HG03175 (cell line): ENCODE data around the gene PCSK5.

Experiments
- ATAC-seq: cut with Tn5 transposase; IDR thresholded peaks from one replicate; pipeline ENCODE4 v1.9.1; 2021; ENCODE audit warnings: mild to moderate bottlenecking, moderate library complexity; ENCODE audit not compliant: unreplicated experiment

Gene PCSK5

DNA sequence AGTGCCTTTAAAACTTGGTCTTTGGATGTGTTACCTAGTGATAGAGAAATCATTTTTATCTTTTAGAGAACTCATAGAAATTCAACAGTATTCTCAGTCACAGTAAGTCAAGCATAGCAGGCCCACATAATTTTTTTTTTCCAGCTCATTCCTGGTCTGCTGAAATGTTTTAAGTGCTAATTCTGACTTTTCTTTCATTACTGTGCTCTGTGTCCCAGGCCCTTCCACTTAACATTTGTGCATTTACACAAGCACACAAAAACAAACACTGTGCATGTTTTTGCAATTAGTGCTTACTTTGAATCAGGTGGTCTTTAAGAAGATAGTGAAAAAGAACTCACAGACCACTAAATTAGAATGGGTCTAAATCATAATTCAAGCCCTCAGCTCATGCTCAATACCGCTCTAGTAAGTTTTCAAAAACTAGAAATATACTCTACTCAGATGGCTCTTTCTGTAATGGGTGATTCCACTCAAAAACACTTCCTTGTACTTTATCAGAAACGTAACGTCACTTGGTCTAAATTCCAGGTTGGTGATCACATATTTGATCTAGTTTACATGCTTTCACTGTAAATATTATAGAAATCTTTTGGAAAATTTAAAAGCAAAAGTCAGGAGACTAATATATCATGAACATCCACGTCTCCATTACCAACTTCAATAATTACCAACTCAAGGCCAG lies 107.8 kb downstream of the PCSK5 start:
- ATAC-seq = no peak

DNA sequence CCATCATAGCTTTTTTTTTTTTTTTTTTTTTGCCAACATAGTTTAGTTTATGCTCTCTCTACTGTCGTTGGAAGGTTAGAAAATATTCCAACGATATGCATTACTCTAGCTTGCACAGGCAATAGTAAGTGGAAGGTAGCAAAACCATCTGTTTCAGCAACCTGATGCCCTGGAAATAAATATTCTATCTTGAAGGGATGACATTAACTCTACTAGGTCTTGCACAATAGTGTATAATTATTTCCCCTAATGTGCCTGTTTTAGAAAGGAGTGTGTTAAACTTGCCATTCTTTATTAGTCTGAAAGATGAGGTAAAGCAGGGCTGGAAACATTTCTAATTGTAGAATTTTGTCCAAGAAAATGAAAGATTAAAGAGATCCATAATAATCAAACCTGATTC lies 111.0 kb downstream of the PCSK5 start:
- ATAC-seq = no peak

DNA sequence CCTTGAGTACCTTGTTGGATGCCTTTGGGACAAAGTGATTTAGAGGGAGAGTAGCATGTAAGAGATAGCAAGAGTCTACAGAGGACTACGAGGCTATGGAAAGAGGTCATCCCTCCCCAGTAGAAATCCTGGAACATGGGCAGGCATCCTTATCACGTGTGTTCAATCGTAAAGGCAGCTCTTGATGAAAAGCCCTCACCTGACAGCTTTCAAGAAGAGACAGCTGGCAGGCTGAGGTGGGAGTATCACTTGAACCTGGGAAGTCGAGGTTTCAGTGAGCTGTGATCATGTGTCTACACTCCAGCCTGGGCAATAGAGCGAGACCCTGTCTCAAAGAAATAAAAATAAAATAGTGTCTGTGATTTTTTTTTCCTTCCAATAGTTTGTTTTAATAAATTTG lies 112.6 kb downstream of the PCSK5 start:
- ATAC-seq = no peak

DNA sequence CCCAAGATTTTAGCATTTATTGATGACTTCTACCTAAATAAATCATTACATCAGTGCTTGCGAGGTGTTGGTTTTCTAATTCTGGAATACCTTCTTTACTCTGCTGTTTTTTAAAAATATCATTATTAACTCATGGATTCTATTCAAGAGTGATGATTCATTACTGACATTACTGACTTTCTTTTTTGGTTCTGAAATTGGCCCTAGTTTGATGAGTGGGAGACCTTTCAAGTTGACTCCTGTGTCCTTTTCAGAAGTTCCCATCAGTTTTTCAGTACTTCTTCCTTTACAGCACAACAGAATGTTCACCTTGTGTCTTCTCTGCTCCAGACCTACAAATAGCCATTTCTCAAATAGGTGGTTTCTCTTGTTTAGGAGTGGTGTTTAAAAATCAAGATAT lies 114.1 kb downstream of the PCSK5 start:
- no peak for ATAC-seq

DNA sequence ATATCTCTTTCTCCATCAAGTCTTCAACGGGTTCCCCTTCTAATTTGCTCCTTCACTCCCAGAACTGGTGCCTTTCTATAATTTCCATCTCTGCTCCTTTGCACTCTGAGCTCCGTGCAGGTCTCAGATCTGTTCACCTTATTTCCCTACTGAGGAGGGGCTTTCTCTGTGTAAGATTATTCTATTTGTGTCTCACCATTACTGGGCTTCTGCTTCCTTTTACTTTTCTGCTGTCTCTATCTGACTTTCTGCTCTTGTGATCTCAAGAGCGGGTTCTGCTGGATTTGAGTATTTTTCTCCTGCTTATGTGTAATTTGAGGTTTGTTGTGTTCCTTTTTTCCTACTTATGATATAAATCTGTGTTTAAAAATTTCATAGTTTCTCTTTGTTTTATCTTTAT lies 117.5 kb downstream of the PCSK5 start:
- ATAC-seq = no peak

DNA sequence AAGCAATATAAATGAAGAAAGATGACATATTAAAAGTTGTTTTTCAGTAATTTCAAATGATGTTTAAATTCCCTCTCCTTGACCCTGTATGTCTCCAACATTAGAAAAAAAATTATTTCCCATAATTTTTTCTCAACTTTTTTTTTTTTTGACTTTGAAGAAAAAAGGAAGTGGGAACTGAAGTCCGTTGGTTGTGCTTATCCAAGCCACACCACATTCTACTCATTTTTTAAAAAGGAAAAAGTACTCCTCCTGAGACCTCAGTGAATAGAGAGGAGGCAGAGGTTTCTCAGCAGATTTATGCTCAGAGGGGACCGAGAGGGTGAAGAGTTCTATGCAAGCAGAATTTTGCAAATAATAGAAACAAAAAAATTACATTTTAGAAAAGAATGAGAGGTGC lies 123.3 kb downstream of the PCSK5 start:
- no peak for ATAC-seq

DNA sequence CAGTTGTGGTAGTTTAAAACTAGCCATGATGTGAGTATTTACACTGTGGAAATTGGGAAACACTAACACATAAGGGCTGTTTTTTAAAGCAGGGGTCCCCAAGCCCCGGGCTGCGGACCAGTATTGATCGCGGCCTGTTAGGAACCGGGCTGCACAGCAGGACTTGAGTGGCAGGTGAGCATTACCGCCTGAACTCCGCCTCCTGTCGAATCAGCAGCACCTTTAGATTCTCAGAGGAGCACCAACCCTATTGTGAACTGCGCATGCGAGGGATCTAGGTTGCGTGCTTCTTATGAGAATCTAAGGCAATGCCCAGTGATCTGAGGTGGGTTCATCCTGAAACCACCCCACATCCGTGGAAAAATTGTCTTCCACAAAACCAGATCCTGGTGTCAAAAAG lies 127.8 kb downstream of the PCSK5 start:
- ATAC-seq = no peak

DNA sequence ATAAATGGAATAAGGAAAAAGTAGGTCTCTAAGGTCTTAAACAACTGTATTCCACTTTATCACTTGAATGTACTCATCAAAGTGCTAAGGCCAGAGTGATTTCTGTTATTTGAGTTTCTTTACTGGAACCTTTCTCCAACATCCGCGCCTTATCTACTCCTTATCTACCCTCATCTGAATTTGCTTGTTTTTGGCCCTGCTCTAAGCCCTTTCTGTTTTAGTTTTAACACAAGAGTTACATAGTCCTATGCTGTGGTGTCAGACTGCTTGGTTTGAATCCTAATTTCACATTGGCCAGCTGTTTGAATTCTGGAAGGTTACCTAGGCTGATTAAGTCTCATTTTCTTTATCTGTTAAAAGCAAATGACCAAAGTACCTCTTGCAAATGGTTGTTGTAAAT lies 128.3 kb downstream of the PCSK5 start:
- no peak for ATAC-seq

DNA sequence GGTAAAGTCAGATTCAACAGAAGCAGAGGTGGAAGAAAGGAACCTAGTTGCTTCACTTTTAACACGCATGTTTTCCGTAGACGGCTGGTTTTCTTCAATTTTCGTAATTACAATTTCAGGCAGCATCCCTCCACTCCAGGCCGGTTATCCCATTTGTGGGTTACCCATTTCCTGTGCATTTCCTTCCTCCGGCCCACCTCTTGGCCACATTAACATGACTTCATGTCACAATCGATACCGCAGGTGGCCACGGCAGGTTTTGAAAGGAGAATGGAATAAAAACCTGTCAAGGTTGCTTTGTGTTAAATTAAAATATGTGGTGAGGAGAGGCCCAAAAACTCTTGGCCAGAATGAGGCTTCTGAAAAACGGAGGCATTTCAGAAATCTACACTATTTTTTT lies 130.2 kb downstream of the PCSK5 start:
- ATAC-seq = no peak

DNA sequence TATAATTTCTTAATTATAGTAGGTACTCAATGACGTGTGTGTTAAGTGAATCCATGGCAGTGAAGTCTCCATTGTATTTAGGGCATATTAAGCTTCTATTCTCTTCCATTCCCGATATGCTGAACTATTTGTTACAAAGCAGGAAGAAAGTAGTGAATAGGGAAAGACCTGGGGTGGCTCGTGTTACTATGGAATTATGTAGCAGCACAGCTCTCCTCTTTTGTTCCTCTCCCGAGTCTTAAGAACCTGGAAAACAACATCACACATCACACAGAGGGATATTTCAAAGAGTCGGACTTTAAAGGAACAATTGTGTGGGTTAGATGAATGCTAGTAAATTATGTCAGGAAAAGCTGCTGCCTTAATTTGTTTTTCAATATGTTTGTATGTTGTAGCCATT lies 131.8 kb downstream of the PCSK5 start:
- ATAC-seq = no peak

DNA sequence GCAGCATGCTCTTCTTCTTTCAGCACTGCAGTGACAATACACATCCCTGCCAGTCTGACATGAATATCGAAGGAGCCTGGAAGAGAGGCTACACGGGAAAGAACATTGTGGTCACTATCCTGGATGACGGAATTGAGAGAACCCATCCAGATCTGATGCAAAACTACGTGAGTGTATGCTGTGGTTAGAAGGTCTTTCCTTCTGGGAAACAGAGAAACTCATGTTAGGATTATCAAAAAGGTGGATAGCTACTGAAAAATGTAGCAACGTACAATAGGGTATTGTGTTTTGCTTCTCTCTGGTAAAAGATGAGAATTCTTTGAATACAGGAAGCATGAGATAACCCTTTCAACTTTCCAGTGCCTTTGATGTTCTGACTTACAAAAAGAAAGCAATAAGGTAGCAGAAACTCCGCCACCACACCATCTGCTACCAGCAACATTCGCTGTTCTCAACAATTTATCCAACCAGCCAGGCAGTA lies 133.3 kb downstream of the PCSK5 start:
- no peak for ATAC-seq

DNA sequence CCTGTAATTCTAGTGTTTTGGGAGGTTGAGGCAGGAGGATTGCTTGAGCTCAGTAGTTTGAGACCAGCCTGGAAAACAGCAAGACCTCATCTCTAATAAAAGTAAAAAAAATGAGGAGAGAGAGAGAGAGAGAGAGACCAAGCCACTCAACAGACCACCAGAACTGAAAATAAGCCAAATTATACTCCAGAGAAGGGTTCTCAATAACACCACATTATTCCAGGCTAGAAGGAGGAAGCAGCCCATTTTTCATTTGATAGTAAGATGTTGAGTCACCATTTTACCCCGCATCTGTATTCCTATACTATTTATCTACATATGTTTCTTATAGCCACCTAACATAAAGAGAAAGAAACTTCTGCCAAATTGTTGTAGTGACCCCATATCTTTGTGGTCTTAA lies 134.8 kb downstream of the PCSK5 start:
- no peak for ATAC-seq

DNA sequence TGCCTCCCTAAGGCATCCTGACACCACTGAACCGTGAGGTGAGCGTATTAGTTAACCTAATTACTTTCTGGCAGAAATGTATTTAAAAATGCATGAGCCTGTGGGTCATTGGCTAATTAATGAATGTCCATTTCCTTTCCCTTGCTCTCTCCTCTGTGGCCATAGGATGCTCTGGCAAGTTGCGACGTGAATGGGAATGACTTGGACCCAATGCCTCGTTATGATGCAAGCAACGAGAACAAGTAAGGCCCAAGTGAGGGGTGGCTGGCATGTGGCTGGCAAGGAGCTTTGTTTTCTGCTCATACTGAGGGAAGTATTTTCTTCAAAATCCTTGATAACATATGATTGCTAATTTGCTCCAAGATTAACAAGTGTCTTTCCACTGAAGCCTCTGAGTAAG lies 136.3 kb downstream of the PCSK5 start:
- ATAC-seq = no peak

DNA sequence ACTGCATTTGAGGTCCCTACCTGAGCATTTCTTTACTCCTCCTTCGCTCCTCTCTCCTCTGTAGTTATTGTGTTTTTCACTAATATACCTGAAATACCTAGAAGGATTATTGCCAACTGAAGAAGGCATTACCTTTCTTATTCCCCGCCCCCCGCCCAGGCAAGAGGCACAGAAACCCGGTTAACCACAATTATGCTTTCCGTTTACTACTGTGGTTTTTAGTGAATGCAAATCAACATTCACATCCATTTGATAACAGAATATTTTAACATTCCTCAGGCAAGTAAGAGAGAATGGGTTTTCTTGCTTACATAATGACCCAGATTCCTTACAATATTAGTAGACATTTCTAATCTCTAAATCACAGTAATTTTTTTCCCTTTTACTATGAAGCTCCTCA lies 136.9 kb downstream of the PCSK5 start:
- no peak for ATAC-seq

DNA sequence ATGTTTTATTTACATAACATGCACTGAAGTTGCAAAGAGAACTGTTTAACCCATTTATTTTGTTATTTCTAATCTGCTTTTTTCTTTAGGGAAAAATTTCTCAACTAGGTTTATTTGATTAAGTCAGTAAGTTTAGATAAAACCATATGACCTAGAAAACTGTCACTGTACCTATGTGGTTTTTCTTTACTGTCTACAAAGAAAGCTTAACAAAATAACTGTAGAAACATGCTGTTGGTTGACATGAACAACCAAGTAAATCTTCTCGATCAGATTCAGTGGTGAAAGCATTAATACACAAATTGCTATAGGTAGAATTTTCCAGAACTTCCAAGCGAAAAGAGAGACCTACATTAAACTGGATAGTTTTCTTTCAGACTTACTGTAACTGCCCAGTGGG lies 137.4 kb downstream of the PCSK5 start:
- no peak for ATAC-seq

DNA sequence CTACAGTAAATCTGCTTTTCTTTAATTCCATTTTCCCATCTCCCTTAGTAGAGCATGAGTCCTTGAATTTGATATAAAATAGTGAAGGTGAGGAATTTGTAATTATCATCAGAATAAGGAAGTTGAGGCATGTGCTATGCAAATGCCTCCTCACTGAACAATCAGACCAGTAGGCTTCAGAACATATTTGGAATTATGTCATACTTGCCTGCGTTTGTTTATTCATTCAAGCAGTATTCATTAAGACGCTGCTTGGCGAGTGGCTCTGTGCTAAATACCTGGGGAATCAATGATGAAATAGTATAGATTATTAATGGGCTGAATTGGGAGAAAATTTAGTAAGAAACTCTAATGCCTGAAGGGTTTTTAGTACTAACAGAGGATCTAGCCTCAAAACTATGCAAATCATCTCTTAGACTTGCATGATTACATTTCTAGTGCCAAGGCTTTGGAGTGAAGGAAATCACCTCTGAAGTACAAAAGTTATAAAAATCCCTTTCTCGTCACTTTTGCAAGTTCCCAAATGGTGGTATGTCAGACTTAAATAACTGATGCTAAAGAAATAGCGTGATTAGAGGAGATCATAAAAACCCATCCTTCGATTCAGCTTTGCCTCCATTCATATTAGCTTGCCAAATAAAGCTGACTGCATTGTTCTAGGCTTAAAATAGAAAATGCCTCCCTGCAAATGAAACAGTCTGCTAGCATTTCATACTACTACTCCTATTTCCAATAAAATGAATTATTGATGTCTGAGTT lies 141.7 kb downstream of the PCSK5 start:
- no peak for ATAC-seq

DNA sequence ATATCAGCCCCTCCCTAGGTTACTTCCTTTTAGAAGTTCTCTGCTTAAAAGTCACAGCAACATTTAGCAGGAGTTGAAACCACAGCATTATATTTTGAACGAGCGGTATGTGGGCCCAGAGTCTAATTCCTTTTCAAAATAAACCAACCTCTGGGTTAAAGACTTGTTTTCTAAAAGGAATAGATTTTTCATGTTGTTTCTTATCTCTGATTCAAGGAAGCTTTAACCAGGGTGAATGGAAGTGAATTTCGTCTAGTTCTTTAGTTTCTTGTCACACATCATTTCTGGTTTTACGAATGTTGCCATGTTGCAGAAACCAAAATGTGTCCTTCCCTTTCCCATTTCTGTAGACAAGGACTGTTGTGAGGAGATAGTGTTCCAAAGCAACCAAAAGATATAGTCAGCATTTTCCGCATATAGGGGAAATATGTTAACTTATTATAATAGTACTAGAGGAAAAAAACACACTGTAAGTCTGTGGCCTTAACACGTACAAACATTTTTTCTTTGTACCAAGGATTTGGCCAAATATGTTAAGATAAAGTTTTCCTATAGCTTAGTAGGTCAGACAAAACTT lies 142.4 kb downstream of the PCSK5 start:
- no peak for ATAC-seq

DNA sequence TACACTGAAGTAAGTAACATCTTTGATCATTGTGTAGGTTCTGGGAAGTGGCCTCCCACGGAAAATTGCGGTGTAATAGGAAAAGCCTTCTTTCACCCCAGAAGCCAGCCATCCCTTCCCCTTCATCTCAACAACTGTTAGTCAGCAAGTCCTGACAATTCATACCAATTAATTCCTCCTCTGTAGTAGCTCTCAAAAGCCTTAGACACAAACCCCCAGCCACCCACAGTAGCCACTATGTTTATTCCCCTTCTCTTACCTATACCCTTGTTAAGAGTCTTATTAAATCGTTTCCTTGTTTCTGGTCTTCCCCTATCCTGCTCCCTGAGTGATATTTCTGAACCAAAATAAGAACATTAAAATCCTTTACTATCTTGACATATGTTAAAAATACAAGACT lies 143.6 kb downstream of the PCSK5 start:
- ATAC-seq = no peak

DNA sequence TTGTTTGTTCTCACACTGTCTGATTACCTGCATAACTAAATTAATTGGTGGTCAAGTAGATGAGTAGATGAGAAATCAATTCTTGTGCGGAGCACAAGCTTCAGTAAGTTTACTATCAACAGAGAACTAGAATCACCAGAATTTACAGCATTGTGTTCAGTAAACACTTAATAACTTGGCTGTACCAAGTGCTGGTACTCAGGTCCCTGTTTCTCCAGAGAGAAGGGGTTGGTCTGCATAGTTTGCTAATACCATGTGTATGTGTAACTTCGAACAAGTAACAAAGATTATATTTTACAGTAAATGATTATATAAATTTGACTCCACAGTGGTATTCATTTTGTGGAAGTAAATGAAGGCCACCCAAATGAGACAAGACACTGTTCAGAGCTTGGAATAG lies 146.3 kb downstream of the PCSK5 start:
- no peak for ATAC-seq

DNA sequence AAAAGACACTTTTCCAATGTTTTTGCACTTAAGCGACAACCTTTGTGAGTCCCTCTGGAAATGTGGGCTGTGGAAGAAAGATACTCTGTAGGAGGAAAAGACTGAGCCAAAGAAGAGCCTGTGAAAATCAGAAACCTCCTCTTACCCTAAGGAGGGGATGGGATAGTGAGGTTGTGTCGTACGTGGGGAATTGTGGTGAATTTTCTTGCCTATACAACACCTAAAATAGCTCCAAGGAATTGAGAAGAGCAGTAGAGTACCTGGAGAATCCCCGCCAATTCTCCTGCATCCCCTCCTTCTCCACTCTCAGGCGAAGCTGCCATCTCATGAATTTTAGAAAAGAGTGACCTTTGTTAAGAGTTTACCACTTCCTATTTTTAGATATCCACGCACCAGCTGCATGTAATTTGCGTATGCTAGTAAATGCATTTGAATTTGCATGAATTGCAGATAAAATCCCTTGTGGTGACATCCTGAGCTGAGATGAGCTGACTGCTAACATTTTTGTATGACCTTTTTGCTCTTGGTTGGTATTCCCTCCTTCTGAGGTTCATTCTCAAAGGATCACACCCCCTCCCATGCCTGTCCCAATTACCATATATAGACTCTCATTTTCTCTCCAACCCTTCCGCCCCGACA lies 147.2 kb downstream of the PCSK5 start:
- no peak for ATAC-seq

DNA sequence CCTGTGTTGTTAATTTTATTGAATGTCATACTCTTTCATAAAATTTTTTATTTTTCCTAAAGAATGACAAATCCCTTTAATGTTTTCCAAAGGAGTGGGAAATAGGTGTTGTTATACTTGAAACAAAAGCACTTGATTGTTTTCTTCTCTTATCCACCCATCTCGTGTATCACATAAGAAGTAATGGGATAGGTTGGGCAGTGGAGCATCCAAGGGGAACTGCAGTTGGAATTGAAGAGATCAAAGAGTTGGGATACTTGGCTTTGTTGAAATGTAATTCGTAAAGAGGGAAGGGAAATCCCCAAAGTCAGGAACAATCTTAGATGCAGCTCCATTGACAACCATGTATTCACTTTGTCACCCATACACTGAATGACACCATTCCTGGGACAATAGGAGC lies 148.0 kb downstream of the PCSK5 start:
- no peak for ATAC-seq
